Spleen (tissue), 7 donors: ENCODE results near the gene MME.

ENCODE experiments used
- CTCF ChIP-seq, 11 experiments: fragments of 200-600 bp in 7 of 11; fragments of 450-650 bp in 4 of 11; sonication (generic) in 4 of 11; IDR thresholded peaks in 8 of 11; conservative IDR thresholded peaks in 3 of 11; 1 replicate in 7 of 11; 2 replicates in 4 of 11; pipeline versions ENCODE4 v1.4.0 to v1.8.0; 2016 to 2021; ENCODE audit warnings: antibody characterized with exemption in 11 of 11, inconsistent platforms in 4 of 11, mild to moderate bottlenecking in 1 of 11
- POLR2A ChIP-seq, 3 donors: fragments of 450-650 bp; IDR thresholded peaks; one replicate each; pipeline ENCODE4 v1.5.1; 2017; ENCODE audit warnings: antibody characterized with exemption in 3 of 3, mild to moderate bottlenecking in 1 of 3
- donor health status: DM: no; HTN: no; CAD: no; lungs with moderate emphysema.
- donor health status: DM: no; HTN: no; CAD: no.
- donor health status: DM: no; HTN: no; CAD: no.

GRCh38 chr3:155154255-155154654 lies 74.1 kb downstream of the MME start:
- TF ChIP-seq CTCF (IDR thresholded peaks at IDR 0.05 in 8 of 11, conservative IDR thresholded peaks at IDR 0.05 in 3 of 11) (no peak), POLR2A (IDR thresholded peaks at IDR 0.05) (no peak)
